Iris pigment epithelial cell (primary cell): ENCODE data around the gene IPP.
"Not testable (repeated sequence)": the region's sequence is repeated elsewhere in the genome, so short reads cannot be mapped to it uniquely, and the experiment has no call there.

ENCODE experiments used
- DNase-seq: peaks from one replicate; pipeline ENCODE4 v3.0.0-alpha.2; 2011; ENCODE audit warnings: low read depth

IPP gene

DNA sequence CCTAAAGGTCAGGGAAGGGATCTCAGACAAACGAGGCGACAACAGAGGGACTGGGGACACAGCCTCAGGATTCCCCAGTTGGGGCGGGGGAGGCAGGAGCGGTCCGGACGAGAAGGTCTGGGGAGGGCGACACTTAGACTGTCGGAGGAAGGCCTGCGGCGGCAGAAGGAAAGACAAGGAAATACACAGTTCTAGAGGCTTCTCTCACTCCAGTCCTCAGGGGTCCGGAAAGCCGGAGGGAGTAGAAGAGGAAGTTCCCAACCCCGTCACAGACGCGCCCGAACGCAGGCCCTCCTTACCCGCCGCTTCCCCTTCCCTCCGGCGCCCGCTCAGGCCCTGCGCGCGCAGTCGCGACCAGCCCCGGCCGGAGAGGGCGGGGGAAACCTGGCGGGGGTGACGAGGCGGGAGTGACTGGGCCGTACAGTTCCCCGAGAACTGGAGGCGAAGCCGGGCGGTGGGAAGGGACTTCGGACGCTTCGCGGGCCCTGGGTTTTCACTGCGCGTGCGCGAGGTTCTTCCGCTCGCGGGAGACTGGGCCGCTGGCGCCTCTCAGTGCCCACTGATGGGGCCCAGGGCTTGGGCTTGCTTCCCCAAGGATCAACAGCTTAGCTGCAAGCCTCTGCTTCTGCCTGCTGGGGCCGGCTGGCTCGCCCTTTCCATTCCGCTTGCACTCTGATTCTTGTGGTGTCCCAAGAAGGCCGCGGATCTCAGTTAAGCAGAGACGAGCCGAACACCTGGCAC is at the start of gene IPP:
TSS of gene IPP (minus strand) at position 356 of the 741 bp plus-strand sequence. CDS start 4,242 bp downstream, outside the sequence.
- DNase-seq = peak; percentile 97

DNA sequence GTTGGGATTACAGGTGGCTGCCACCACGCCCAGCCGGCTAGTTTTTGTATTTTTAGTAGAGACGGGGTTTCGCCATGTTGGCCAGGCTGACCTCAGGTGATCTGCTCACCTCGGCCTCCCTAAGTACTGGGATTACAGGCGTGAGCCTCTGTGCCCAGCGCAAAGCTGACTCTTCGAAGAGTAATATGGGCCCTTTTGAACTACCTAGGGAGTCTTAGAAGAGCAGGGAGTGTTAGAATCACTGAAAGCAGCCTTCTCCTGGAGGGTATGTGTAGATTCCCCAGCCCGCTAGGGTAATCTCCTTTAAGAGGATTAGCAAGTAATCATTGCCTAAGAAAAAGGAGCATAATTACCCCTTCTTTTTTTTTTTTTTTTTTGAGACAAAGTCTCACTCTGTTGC is 46.5 kb upstream of the IPP start:
- DNase-seq = no peak

DNA sequence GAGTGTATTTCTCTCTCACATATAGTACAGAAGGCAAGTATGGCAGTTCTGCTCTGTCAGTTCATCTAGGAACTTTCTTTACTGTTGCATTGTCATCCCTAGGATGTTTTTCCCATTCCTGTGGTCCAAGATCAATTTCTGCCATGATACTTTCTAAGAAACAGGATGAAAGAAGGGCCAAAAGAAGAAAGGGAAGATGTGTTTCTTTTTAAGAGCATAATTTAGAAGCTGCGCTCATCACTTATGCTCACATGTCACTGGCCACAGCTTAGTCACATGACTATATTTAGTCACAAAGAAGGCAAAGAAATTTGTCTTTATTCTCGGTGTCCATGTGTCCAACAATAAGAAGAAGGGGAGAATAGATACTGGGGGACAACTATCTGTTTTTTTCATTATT is 45.9 kb upstream of the IPP start:
- DNase-seq = no peak

DNA sequence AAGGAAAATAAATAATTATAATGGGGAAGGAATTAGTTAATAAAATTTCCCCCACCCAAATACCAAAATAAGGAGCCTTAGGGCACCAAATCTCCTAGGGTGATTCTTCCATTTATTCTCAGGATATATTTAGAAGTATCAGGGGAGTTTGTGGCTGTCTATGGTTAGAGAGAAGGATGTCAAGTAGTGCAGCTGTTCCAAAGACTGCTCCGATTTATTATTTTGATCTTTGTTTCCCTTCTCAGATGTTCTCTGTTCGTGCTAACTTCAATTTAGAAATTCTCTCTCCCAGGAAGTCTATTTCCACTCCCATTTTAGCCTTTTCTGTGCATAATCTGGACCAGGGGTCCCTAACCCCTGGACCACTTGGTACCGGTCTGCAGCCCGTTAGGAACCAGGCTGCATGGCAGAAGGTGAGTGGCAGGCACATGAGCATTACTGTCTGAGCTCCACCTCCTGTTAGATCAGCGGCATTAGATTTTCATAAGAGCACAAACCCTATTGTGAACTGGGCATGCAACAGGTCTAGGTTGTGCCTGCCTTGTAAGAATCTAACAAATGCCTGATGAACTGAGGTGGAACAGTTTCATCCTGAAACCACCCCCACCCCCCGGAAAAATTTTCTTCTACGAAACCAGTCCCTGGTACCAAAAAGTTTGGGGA is 43.6 kb upstream of the IPP start:
- peak; percentile 15 for DNase-seq

DNA sequence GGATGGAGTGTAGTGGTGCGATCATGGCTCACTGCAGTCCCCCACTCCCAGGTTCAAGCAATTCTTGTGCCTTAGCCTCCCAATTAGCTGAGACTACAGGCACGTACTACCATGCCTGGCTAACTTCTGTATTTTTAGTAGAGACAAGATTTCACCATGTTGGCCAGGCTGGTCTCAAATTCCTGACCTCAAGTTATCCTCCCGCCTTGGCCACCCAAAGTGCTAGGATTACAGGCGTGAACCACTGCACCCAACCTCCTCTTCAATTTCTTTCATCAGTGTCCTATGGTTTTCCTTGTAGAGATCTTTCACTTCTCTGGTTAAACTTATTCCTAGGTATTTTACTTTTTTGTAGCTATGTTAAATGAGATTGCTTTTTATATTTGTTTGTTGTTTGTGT is 42.3 kb upstream of the IPP start:
- DNase-seq = no peak

DNA sequence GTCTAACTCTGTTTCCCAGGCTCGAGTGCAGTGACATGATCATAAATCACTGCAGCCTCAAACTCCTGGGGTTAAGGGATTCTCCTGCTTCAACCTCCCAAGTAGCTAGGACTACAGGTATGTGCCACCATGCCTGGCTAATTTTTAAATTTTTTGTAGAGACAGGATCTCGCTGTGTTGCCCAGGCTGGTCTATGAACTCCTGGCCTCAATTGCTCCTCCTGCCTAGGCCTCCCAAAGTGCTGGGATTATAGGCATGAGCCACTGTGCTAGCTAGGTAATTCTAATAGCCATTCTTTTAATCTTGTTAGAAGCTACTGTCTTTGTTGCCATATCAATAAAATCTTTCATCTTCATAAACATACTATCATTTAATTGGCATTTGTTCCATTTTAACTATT is 39.1 kb upstream of the IPP start:
- DNase-seq = no peak

DNA sequence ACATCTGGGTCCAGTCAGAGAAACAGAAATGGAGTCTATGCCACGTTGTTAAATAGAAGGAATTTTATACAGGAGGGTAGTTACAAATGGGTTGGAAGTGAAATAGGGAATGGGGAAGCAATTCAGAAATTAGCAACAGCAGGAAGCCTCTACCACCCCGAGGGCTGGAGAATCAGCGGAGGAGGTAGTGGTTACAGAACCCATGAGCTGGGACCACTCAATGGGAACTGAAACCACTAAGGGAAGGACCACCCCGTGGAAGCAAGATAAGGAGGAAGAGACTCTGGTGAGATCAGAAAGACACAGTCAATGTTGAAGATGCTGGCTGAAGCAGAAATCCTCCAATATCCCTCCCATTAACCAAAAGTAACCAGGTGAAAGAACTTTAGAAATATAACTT is 37.5 kb upstream of the IPP start:
- no peak for DNase-seq

DNA sequence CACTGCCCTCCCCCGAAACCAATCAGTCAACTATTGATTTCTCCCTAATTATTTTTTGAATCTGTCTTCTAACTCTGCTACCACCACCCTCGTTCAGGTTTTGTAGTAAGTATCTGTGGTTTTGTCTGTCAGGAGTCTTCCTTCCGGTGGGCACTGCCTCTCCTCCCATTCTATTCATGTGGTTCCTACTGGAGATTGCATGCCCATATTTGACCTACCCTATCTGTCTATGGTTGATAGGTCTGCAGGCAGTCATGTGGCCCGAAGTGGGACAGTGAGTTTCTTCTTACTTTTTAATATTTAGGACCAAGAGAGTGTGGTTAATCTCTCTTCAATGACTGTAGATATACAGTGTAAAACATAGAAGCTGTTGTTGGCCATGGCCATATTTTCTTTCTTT is 35.1 kb upstream of the IPP start:
- DNase-seq = no peak

DNA sequence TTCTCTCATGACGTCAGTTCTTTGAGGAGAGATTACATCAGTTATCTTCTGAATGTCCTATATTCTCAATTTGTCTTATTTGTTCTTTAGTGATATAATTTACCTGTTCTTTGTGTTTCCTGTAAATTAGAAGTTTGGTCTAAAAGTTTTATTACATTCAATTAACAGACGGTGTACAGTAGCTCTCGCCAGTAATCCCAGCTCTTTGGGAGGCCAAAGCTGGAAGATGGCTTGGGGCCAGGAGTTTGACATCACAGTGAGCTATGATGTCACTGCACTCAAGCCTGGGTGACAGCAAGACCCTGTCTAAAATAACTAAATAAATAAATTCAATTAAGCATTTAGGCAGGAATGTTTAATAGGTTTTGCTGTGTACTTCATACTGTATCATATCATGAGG is 25.3 kb upstream of the IPP start:
- DNase-seq = no peak

DNA sequence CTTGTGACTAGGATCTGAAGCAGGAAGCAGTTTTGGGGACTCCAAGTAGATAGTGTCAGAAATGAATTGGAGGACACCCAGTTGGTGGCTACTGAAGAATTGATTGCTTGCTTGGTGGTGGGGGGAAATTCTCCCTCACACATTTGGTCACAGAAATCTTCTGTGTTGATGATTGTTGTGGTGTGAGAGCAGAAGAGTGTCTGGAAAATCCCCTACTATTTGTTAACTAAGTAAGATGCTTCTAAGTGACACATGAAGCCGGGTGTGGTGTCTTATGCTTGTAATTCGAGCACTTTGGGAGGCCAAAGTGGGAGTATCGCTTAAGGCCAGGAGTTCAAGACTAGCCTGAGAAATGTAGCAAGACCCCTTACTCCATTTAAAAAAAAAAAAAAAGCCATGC is 22.5 kb upstream of the IPP start:
- no peak for DNase-seq

DNA sequence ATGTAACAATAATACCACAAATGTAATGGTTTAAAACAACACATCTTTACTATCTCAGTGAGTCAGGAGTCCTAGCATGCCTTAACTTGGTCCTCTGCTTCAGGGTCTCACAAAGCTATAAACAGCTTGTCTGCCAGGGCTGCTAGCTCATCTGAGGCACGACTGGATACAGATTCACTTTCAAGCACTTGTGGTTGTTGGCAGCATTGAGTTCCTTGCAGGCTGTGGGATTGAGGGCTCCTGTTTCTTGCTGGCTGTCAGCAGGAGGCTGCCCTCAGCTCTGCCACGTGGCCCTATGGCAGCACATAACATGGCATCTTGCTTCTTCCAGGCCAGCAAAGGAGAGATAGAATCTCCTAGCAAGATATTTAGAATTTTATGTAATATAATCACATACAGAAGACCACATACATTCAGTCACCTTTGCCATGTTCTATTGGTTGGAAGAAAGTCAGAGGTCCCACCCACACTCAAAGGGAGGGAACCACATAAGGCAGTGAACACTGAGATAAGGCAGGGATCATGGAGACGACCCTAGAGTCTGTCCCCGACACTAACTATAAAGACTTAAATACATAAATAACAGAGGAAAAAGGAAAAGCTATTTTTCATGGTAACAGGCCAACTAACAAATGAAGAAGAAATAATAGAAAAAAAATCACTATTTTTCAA is 18.9 kb upstream of the IPP start:
- DNase-seq = peak; percentile 86

DNA sequence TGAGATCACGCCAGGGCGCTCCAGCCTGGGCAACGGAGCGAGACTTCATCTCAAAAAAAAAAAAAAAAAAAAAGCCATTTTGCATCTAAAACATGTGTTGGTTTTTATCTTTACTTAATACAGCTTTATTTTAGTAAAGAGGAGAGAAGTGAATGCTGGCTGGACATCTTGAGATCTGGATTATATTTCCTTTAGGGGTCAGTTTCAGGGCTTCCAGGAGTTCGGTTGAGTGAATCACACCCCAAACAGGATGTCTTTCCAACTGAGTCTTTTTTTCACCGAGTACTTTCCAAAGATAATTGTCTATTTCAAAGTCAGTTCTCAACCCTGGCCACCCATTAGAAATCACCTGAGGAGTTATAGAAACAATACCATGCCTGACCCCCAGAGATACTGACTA is 16.6 kb upstream of the IPP start:
- peak; percentile 67 for DNase-seq

DNA sequence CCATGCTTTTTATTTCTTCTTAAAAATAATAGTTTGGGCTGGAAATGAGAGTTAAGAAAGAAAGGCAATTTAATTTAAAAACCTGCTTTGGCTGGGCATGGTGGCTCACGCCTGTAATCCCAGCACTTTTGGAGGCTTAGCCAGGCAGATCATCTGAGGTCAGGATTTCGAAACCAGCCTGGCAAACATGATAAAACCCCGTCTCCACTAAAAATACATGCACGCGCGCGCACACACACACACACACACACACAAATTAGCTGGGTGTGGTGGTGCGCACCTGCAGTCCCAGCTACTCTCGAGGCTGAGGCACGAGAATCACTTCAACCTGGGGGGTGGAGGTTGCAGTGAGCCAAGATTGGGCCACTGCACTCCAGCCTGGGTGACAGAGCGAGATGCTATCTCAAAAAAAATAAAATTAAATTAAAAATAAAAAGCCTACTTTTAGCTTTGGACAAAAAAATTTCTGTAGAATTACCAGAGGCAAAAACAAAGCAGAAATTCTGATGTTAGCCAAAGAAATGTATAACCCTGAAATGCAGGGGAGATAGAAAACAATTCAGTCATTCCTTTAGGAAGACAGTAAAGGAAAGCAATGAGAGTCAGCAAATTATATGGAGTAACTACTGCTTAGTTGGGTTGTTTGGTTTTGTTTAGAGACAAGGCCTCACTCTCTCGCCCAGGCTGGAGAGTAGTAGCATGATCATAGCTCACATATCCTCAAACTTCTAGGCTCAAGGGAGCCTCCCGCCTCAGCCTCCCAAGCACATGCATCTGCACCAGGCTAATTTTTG is 15.7 kb upstream of the IPP start:
- DNase-seq = no peak

DNA sequence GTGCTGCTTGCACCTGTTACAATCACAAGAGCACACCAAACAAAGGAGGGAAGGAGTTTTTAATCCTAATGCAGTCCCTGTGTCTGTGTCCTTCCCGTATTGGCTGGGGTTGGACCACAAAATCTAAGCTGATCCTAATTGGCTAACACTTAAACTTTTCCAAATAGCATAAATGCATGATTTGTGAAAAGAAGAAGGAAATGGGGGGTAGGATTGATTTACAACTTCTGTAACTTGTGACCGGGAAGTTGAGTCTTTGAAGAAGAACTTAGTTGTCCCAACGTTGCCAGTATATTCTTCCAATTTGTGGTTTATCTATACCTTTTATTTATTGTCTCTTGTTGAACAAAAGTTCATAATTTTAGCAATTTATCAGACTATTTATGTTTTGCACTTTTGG is 11.8 kb upstream of the IPP start:
- no peak for DNase-seq

DNA sequence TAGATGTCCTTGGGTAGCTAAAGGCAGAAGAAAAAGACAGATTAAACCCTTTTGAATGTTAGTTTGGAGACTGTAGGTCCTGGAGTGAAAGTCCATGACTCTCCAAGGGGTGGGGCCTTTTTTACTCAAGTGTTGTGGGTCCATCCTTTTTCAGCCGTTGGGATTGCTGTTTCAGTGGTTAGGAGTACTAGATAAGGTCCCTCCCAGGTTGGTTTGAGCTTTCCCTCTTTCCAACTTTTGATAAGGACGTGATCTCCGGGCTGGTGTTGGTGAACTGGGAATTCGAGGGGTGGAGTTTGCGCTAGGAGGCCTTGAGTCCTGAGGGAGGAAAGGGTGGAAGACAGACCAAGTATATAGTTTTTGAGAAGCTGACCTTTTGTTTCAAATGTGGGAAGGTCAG is 5.2 kb upstream of the IPP start:
- DNase-seq = no peak

DNA sequence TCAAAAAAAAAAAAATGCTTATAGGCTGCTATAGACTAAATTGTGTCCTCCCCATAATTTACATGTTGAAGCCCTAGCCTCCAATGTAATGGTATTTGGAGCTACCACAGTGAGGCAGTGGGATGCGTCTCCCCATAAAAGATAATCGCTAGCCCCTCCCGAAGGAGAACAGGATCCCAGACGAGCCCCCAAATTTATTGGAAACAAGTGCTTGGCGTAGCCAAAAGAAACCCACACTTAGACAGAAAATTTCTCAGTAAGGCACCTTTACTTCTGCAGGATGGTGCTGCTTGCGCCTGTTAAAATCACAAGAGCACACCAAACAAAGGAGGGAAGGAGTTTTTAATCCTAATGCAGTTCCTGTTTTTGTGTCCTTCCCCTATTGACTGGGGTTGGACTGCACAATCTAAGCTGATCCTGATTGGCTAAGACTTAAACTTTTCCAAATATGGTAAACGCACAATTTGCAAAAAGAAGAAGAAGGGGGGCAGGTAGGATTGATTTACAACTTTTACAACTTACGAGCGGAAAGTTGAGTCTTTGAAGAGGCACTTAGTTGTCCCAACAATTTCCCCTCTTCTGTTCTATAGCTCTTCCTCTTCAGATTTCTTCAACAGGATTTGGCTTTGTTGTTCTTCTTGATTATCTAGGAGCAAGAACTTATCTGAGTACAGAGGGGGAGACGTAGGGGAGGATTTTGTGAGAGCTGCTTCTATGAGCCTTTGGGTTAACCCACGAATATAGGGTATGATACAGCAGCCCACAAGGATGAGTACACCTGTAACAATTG is 3.0 kb upstream of the IPP start:
- no peak for DNase-seq

DNA sequence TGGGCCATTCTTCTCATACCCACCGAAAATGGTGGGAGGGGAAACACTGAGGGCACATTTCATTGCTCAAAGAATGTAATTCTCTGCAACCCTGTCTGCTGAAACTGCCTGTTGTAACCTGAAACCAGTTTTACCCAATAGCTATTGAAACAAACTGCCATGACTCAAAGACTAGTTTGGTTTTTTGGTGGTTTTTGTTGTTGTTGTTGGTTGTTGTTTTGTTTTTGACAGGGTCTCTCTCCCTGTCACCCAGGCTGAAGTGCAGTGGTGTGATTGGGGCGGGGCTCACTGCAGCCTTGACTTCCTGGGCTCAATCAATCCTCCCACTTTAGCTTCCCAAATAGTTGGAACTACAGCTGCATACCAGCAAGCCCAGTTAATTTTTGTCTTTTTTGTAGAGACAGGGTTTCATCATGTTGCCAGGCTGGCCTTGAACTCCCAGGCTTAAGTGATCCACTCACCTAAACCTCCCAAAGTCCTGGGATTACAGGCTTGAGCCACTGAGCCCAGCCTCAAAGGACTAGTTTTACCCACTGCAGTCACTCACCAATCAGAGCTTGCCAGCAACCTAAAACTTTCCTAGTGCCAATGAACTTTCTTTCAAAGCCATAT is 2.1 kb upstream of the IPP start:
- DNase-seq = peak; percentile 68

DNA sequence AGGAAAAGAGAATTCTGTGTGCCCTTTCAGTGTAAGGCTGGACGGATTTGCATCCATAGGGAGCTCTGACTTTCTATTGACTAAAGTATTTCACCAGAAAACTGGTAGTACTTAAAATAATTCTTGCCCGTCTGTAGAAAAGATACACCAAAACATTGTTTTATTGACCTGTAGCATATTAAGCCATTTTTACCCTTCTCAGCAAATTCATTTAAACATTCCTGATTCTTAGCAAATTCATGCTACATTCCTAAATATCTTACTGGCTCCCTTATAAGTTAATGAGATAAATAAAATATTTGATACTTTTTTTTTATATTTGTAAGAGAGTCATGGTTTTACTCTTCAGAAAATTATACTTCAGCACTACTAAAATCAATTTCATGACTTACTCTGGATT is 1.6 kb upstream of the IPP start:
- DNase-seq = no peak

DNA sequence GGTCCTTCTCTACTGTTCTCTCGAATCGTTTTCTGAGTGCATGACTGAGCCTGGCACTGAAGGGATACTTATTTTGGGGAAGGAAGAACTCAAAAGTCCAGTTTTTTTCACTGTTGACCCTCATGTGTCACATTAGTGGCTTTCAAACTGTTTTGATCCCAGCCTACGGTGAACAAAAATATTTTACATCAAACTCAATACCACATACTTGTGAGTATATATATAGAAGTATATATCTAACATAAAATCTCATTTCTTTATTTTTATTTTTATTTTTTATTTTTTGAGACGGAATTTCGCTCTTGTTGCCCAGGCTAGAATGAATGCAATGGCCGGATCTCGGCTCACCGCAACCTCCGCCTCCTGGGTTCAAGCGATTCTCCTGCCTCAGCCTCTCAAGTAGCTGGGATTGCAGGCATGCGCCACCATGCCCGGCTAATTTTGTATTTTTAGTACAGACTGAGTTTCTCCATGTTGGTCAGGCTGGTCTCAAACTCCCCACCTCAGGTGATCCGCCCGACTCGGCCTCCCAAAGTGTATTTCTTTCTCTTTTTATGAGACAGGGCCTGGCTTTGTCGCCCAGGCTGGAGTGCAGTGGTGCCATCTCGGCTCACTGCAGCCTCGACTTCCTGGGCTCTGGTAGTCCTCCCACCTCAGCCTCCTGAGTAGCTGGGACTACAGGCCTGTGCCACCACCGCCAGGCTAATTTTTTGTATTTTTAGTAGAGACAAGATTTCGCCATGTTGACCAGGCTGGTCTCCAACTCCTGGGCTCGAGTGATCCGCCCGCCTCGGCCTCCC is 786 bp upstream of the IPP start:
- DNase-seq = not testable (repeated sequence)

DNA sequence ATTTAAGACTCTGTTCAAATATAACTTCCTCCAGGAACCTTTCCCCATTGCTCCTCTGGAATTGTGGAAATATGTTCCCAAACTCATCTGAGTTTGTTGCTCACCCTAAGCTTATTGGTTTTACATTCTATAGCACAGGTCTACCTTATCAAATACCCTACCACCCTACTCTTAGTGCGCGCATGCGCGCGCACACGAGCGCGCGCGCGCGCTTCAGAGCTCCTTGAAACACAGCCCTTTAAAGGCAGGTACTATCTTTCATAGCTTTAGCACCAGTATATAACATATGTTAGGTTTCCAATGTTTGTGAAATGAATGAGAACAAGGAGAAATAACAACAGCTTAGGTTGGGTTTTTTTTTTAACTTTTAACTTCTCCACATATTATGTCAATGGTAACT is 3.5 kb downstream of the IPP start:
- no peak for DNase-seq
